ENCODE measurements around the gene NXPE1. TPM values are rescaled to one million over a fixed set of nuclear protein-coding genes. Genes with fewer than 3 reads are reported as not detected.

The NXPE1 gene
- total RNA-seq, 1 donor from 2014 or later, result not detected

GRCh38 chr11:114478001-114478410 lies 81.7 kb downstream of the NXPE1 start:
- H3K9me3 Mint-ChIP-seq (ENCODE audit: low read depth), result no peaks in the 10 kb centered on the region
- H3K4me3 Mint-ChIP-seq (ENCODE audit: low read depth), result no peak overlapping the region
- H3K4me1 Mint-ChIP-seq (ENCODE audit: low read depth), result peaks cover 2% of the 10 kb centered on the region
- no peaks in the 10 kb centered on the region for H3K27me3 Mint-ChIP-seq
- H3K27ac Mint-ChIP-seq, result no peak overlapping the region
- H3K36me3 Mint-ChIP-seq (ENCODE audit: insufficient read depth), result no peaks in the 10 kb centered on the region
- DNase-seq (ENCODE audit: low spot score, unreplicated experiment), result no peak
- TF ChIP-seq CTCF (IDR thresholded peaks at IDR 0.05; ENCODE audit: unreplicated experiment), result no peak

- H3K4me3 Mint-ChIP-seq (ENCODE audit: low read depth), result no peak overlapping the region
- no peak overlapping the region for H3K27ac Mint-ChIP-seq
- DNase-seq (ENCODE audit: low spot score, unreplicated experiment), result no peak
- TF ChIP-seq CTCF (IDR thresholded peaks at IDR 0.05; ENCODE audit: unreplicated experiment), result no peak
- no peaks in the 10 kb centered on the region for H3K27me3 Mint-ChIP-seq
- H3K36me3 Mint-ChIP-seq (ENCODE audit: insufficient read depth), result peaks cover 2% of the 10 kb centered on the region
- peaks cover 9% of the 10 kb centered on the region for H3K9me3 Mint-ChIP-seq (ENCODE audit: low read depth)
- no peaks in the 10 kb centered on the region for H3K4me1 Mint-ChIP-seq (ENCODE audit: low read depth)
These were observed 87.0 kb downstream of the NXPE1 start for GRCh38 chr11:114472661-114473060.

Other genes with a start within 250 kb of the NXPE1 start
- 6.9 and 8.5 TPM in 2 replicates for gene C11orf71, start 159.4 kb downstream of the NXPE1 start, total RNA-seq
- 46.8 and 54.5 TPM in 2 replicates for gene RBM7, start 159.2 kb downstream of the NXPE1 start, total RNA-seq
- gene REXO2, start 120.4 kb downstream of the NXPE1 start, total RNA-seq, result 51.3 and 54.7 TPM in 2 replicates
- gene NXPE4, start 35.9 kb upstream of the NXPE1 start, total RNA-seq, result not detected in 2 replicates
- gene NXPE2, start 118.6 kb upstream of the NXPE1 start, total RNA-seq, result 0.19 TPM in 1 of 2 replicates, not detected in the other

Measured in progenitor cell of endocrine pancreas (in vitro differentiated cells).